ENCODE results near the gene INSL4.
A peak's percentile ranks its signal among the peaks of the same experiment; 100 is the strongest.

INSL4 gene

DNA sequence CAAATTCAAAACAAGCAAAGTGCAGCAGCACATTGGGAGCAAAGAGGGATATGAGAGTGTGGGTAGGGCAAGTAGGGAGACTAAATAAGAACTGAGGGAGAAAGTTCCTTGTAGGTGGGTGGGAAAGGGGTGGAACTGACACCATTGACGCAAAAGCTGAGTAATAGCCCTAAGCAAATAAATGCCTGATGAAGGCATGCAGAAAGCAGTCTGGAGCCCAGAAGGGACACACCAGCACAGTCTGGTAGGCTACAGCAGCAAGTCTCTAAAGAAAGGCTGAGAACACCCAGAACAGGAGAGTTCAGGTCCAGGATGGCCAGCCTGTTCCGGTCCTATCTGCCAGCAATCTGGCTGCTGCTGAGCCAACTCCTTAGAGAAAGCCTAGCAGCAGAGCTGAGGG lies at the start of gene INSL4:
TSS of gene INSL4 (plus strand) at position 208 of the 400 bp plus-strand sequence. CDS start at position 313, 105 bp downstream.
- TF ChIP-seq, protein P1, sequence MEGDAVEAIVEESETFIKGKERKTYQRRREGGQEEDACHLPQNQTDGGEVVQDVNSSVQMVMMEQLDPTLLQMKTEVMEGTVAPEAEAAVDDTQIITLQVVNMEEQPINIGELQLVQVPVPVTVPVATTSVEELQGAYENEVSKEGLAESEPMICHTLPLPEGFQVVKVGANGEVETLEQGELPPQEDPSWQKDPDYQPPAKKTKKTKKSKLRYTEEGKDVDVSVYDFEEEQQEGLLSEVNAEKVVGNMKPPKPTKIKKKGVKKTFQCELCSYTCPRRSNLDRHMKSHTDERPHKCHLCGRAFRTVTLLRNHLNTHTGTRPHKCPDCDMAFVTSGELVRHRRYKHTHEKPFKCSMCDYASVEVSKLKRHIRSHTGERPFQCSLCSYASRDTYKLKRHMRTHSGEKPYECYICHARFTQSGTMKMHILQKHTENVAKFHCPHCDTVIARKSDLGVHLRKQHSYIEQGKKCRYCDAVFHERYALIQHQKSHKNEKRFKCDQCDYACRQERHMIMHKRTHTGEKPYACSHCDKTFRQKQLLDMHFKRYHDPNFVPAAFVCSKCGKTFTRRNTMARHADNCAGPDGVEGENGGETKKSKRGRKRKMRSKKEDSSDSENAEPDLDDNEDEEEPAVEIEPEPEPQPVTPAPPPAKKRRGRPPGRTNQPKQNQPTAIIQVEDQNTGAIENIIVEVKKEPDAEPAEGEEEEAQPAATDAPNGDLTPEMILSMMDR (IDR thresholded peaks at IDR 0.05; ENCODE audit: control insufficient read depth, extremely low read depth, insufficient read depth): no peak
- DNase-seq (ENCODE audit: low read depth): no peak
- H3K4me3 ChIP-seq (ENCODE audit: low read depth, low read length): no peak within 1 kb of the TSS

GRCh38 chr9:5184776-5185175 lies 46.4 kb upstream of the INSL4 start:
- no peak for DNase-seq (ENCODE audit: low read depth)
- H3K4me3 ChIP-seq (ENCODE audit: low read depth, low read length): no peak overlapping the region

DNA sequence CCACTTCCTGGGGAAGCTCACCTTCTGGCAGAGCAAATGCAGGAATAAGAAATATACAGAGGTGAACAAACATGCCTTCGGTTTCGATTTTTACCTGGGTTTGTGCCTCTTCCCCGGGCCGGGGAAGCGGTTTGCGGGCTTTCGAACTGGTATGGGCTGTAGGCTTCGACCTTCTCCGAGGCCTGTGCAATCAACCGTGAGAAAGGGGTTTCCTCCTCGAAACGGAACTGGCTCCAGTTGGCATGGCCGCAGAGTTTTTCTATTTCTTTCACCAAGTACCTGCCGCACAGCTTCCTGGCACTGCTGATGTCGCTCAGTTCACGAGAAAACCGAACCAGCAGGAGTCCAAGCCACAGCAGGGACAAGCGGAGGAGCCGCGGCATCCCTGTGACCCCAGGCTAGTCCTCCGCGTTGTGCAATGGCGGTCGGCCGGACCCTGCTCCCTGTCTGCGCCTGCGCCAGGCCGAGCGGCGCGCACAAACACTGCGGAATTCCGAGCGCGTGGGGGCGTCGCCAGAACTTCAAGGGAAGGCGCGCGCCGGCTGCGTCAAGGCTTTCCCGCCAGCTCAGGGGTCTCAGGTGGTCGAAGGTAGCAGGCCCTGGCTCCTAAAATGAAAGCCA lies 45.9 kb upstream of the INSL4 start, which contains the start of gene INSL6:
TSS of gene INSL6 (minus strand) at position 420 of the 621 bp plus-strand sequence. CDS start at position 383, 37 bp downstream.
- no peak within 1 kb of the TSS for H3K4me3 ChIP-seq (ENCODE audit: low read depth, low read length)
- DNase-seq (ENCODE audit: low read depth): no peak
- TF ChIP-seq, protein P1 (IDR thresholded peaks at IDR 0.05; ENCODE audit: control insufficient read depth, extremely low read depth, insufficient read depth): no peak

More at GRCh38 chr9:5184776-5185175, 46.4 kb upstream of the INSL4 start:
- TF ChIP-seq, protein P1 (IDR thresholded peaks at IDR 0.05; ENCODE audit: control insufficient read depth, extremely low read depth, insufficient read depth): no peak

GRCh38 chr9:5186416-5187169 lies 44.6 kb upstream of the INSL4 start:
- TF ChIP-seq, protein P1 (IDR thresholded peaks at IDR 0.05; ENCODE audit: control insufficient read depth, extremely low read depth, insufficient read depth): peak; percentile 90
- no peak overlapping the region for H3K4me3 ChIP-seq (ENCODE audit: low read depth, low read length)
- peak; percentile 69 for DNase-seq (ENCODE audit: low read depth)

DNA sequence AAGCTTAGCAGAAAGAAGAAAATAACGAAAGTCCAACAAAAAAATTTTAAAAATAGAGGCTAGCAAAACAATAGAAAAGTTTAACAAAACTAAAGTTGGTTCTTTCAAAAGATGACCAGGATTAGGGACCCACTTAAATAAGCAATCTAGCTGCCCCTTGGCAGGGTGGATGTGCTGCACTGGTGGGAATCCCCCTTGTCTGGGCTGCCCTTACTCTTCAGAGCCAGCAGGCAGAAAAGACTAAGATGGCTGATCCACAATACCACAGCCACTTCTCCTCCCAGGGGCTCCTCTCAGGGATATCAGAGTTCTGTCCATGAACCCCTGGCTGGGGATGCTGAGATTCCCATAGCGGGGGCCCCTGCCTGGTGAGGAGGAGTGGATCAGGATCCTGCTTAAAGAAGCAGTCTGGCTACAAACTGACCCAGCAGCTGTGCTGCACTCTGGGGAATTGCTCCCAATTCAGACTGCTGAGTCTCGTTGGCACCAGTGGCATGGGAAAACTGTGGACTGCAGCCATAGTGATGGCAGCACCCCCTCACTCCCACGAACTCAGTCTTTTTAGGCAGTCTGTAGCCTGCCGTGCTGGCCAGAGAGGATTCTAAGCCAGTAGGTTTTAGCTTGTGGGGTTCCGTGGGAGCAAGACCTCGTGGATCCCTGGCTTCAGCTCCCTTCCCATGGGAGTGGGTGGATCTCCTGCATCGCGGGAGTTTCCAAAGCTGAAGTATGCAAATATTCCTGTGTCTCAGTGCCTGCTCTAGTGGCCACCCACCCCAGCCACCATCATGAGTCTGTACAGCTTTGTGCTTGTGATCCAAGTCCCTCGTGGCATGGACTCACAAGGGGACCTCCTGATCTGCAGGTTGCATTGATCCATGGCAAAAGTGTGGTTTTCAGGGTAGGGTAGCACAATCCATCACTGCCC lies 42.9 kb upstream of the INSL4 start:
- no peak for DNase-seq (ENCODE audit: low read depth)
- TF ChIP-seq, protein P1 (IDR thresholded peaks at IDR 0.05; ENCODE audit: control insufficient read depth, extremely low read depth, insufficient read depth): no peak
- no peak overlapping the region for H3K4me3 ChIP-seq (ENCODE audit: low read depth, low read length)

GRCh38 chr9:5191985-5192384 lies 39.2 kb upstream of the INSL4 start:
- DNase-seq (ENCODE audit: low read depth): no peak
- no peak overlapping the region for H3K4me3 ChIP-seq (ENCODE audit: low read depth, low read length)
- TF ChIP-seq, protein P1 (IDR thresholded peaks at IDR 0.05; ENCODE audit: control insufficient read depth, extremely low read depth, insufficient read depth): no peak

Measured in LNCaP clone FGC (cell line).